Naive thymus-derived CD4-positive, alpha-beta T cell (primary cell): Measurements from ENCODE around the gene IFT43. TPM values are rescaled to one million over a fixed set of nuclear protein-coding genes. Genes with fewer than 3 reads are reported as not detected.

Experiments
- ATAC-seq: fragments of 150-1000 bp; cut with Tn5 transposase; 2 replicates; pipeline ENCODE4 v1.10.0; 2021; ENCODE audit warnings: mild to moderate bottlenecking, moderate library complexity
- CTCF ChIA-PET: fragments of 350-600 bp; sonication (Branson Sonifier 250); formaldehyde crosslinking; loops from one replicate; lab custom pipeline; 2021; ENCODE audit warnings: antibody characterized with exemption; lab: Charles Lee
- POLR2A ChIA-PET: fragments of 350-600 bp; sonication (Branson Sonifier 250); formaldehyde crosslinking; loops from one replicate; lab custom pipeline; 2021; ENCODE audit warnings: antibody characterized with exemption, inconsistent platforms; lab: Charles Lee
- DNase-seq, 9 donors: peaks; one replicate each; pipeline versions ENCODE4 v3.0.0 to v3.0.0-alpha.2; 2020 to 2022; ENCODE audit warnings: mixed read lengths in 1 of 9
- H3K27ac ChIP-seq: one replicate; pipeline ENCODE4 v1.7.0; 2013; ENCODE audit warnings: mild to moderate bottlenecking, low read depth, low read length, moderate library complexity
- H3K27me3 ChIP-seq, 2 donors: one replicate each; pipeline ENCODE4 v1.7.0; 2013; ENCODE audit warnings: low read length in 2 of 2, mild to moderate bottlenecking in 2 of 2, moderate library complexity in 2 of 2; ENCODE audit not compliant: control insufficient read depth in 2 of 2, insufficient read depth in 2 of 2
- H3K36me3 ChIP-seq, 3 experiments: 1 replicate in 2 of 3; 2 replicates in 1 of 3; pipeline ENCODE4 v1.7.0; 2013; ENCODE audit warnings: low read length in 3 of 3, mild to moderate bottlenecking in 3 of 3, moderate library complexity in 1 of 3; ENCODE audit not compliant: insufficient read depth in 3 of 3, control insufficient read depth in 2 of 3
- H3K4me1 ChIP-seq, 2 donors: one replicate each; pipeline ENCODE4 v1.7.0; 2013; ENCODE audit warnings: low read length in 2 of 2, mild to moderate bottlenecking in 2 of 2, moderate library complexity in 1 of 2; ENCODE audit not compliant: control insufficient read depth in 2 of 2, insufficient read depth in 2 of 2
- H3K4me3 ChIP-seq: 2 replicates; pipeline ENCODE4 v1.7.0; 2013; ENCODE audit warnings: mild to moderate bottlenecking, low read length
- H3K9me3 ChIP-seq, 3 experiments: 1 replicate in 2 of 3; 2 replicates in 1 of 3; pipeline ENCODE4 v1.7.0; 2013; ENCODE audit warnings: low read length in 3 of 3; ENCODE audit not compliant: control insufficient read depth in 2 of 3
- H3K27ac Mint-ChIP-seq, 9 donors: one replicate each; pipeline ENCODE4 v1.8.0; 2020 to 2022; ENCODE audit warnings: mixed read lengths in 9 of 9, mild to moderate bottlenecking in 8 of 9, moderate library complexity in 5 of 9, inconsistent platforms in 2 of 9
- H3K27me3 Mint-ChIP-seq, 5 donors: one replicate each; pipeline ENCODE4 v1.8.0; 2021 to 2022; ENCODE audit warnings: mixed read lengths in 5 of 5, mild to moderate bottlenecking in 1 of 5
- H3K36me3 Mint-ChIP-seq, 5 donors: one replicate each; pipeline ENCODE4 v1.8.0; 2020 to 2022; ENCODE audit warnings: mixed read lengths in 5 of 5, mild to moderate bottlenecking in 3 of 5, inconsistent platforms in 1 of 5
- H3K4me1 Mint-ChIP-seq, 7 donors: one replicate each; pipeline ENCODE4 v1.8.0; 2020 to 2022; ENCODE audit warnings: mixed read lengths in 7 of 7, mild to moderate bottlenecking in 3 of 7, inconsistent platforms in 1 of 7
- H3K4me3 Mint-ChIP-seq, 10 donors: one replicate each; pipeline ENCODE4 v1.8.0; 2020 to 2022; ENCODE audit warnings: mild to moderate bottlenecking in 10 of 10, mixed read lengths in 10 of 10, moderate library complexity in 6 of 10, inconsistent platforms in 2 of 10
- H3K9me3 Mint-ChIP-seq, 11 donors: one replicate each; pipeline ENCODE4 v1.8.0; 2020 to 2022; ENCODE audit warnings: mixed read lengths in 11 of 11, mild to moderate bottlenecking in 4 of 11, inconsistent platforms in 1 of 11, moderate library complexity in 1 of 11
- intact Hi-C, 2 donors: fragments of 100-400 bp; cut with micrococcal nuclease; formaldehyde crosslinking; loops; one replicate each; pipeline ENCODE4 v1.15.1; 2023
- polyA plus RNA-seq, 2 donors: library from polyadenylated mRNA; unstranded; fragments of 300-500 nt; fragmentation: Illumina TruSeq; gene quantifications; one replicate each; pipeline ENCODE4 v1.2.3, GENCODE V29; 2021
- total RNA-seq, 6 experiments: library from RNA in 5 of 6; stranded (reverse) in 5 of 6; gene quantifications; 1 replicate in 5 of 6; 2 replicates in 1 of 6; pipeline ENCODE4 v1.2.3 and lab custom pipeline; 2021 to 2026

The IFT43 gene
- total and polyA plus RNA-seq, 7 experiments from 2014 or later: 4.6 to 19.1 (median 15.4) TPM

DNA sequence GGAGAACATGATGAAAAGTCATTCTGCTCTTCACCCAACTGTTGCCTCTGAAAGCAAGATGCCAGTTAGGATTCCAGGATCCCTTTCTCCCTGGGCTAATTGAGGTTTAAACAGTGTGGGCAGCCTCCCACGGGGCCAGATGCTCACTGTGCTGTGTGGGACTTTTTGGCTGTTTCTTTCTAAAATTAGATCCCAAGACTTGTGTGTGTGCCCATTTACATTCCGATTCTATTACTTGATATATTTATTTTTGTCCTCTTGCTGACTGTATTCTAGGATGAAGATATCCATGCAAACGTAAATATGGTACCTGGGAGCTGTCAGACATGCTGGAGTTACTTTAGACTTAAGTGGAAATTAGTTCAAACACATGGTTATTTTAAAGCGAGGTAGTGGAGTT, 6.2 kb downstream of the IFT43 start:
- CTCF ChIA-PET: interaction anchor here (0.6 kb wide), 1 partner anchor 32 kb away, joined by 5 read pairs; no protein-coding TSS in a partner anchor
- Histone ChIP-seq H3K9me3 (no peaks in the 10 kb centered on the region), H3K36me3 (peaks cover 0 to 35% (median 4%) of the 10 kb centered on the region in 3 experiments), H3K4me3 (no peak overlapping the region), H3K27ac (no peak overlapping the region), H3K27me3 (no peaks in the 10 kb centered on the region), H3K4me1 (no peaks in the 10 kb centered on the region)
- Mint-ChIP-seq H3K27ac (no peak overlapping the region), H3K9me3 (no peaks in the 10 kb centered on the region), H3K36me3 (peaks cover 0 to 50% (median 23%) of the 10 kb centered on the region in 5 donors), H3K4me1 (peaks cover under 1 to 5% (median 1%) of the 10 kb centered on the region in 7 donors), H3K27me3 (no peaks in the 10 kb centered on the region), H3K4me3 (no peak overlapping the region)
- DNase-seq (no peak), ATAC-seq (no peak)
- POLR2A ChIA-PET: interaction anchor here (1.5 kb wide), 1 partner anchor 9 kb away, joined by 4 read pairs; the partner anchor contains the start of gene TGFB3
- intact Hi-C loops: no loop called here

DNA sequence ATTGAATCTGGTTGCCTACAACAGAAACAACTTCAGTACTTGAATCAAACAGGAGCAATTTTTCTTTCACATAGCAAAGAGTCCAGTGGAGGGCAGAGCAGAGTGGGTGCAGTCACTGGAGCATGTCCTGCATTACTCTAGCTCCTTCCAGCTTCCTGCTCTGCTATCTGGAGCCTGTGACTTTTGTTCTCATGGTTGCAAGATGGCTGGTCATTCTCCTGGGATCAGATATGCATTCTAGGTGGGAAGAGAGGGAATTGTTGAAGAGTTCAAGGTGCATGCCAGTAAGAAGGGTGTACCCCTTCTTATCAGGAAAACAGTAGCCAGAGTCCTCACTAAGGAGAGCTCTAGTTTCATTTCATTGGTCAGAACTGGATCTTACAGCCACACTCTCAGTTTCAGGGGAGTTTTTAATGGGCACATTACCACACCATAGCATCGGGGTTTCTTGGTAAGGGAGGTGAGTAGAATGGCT, 8.0 kb downstream of the IFT43 start:
- Mint-ChIP-seq H3K27ac (no peak overlapping the region), H3K4me3 (no peak overlapping the region), H3K27me3 (no peaks in the 10 kb centered on the region), H3K9me3 (no peaks in the 10 kb centered on the region), H3K4me1 (peaks cover 0 to 5% (median 0%) of the 10 kb centered on the region in 7 donors), H3K36me3 (peaks cover 0 to 60% (median 32%) of the 10 kb centered on the region in 5 donors)
- H3K4me3 ChIP-seq: no peak overlapping the region
- H3K9me3 ChIP-seq: no peaks in the 10 kb centered on the region
- peaks cover 0 to 45% (median 4%) of the 10 kb centered on the region in 3 experiments for H3K36me3 ChIP-seq
- no peaks in the 10 kb centered on the region for H3K4me1 ChIP-seq
- ChIA-PET CTCF (interaction anchor here (0.6 to 1.6 kb wide), 2 partner anchors 11 to 24 kb away, joined by 3 to 4 read pairs; no protein-coding TSS in a partner anchor), POLR2A (no interaction called here)
- DNase-seq (no peak), ATAC-seq (no peak)
- no peak overlapping the region for H3K27ac ChIP-seq
- no peaks in the 10 kb centered on the region for H3K27me3 ChIP-seq
- intact Hi-C loops: no loop called here

DNA sequence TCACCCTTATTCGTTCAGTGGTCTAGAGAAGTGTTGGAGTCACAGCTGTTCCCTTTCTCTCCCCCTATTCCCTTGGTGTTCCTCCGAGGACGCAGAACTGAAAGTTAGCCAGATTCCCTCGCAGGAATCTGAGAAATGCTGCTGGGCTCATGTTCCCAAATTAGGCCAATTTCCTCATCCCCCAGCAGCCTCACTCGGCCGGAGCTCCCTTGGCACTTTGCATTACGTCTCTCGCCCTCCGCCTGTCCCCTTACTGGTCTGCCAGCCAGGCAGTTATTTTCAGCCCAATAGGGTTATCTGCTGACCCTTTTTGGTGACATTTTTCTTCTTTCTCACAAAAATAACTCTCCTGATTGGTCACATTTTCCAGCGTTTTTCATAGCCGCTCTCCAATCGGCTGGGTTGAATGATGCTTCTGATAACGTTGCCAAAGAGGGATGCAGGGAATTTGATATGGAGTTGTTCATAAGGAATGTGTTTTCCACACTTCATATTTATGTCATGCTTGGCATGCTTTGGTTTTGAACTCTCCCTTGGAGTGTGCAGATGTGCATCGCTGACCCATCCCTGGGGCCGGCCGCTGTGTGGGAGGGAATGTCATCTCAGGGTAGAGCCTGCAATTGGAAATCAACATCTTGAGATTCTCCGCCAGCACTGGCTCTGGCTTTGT, 9.9 kb downstream of the IFT43 start:
- no peaks in the 10 kb centered on the region for H3K27me3 ChIP-seq
- POLR2A ChIA-PET: no interaction called here
- ATAC-seq (no peak), DNase-seq (no peak)
- H3K4me3 Mint-ChIP-seq: no peak overlapping the region
- H3K9me3 Mint-ChIP-seq: no peaks in the 10 kb centered on the region
- H3K4me3 ChIP-seq: no peak overlapping the region
- no peaks in the 10 kb centered on the region for H3K9me3 ChIP-seq
- intact Hi-C loops: no loop called here
- CTCF ChIA-PET: interaction anchor here (1.0 to 1.1 kb wide), 2 partner anchors 89 to 286 kb away, joined by 3 read pairs; no protein-coding TSS in a partner anchor
- peaks cover 0 to 42% (median 4%) of the 10 kb centered on the region in 3 experiments for H3K36me3 ChIP-seq
- peaks cover 0 to 53% (median 39%) of the 10 kb centered on the region in 5 donors for H3K36me3 Mint-ChIP-seq
- no peak overlapping the region for H3K27ac Mint-ChIP-seq
- H3K27ac ChIP-seq: no peak overlapping the region
- H3K27me3 Mint-ChIP-seq: no peaks in the 10 kb centered on the region
- peaks cover 0 to 5% (median 0%) of the 10 kb centered on the region in 7 donors for H3K4me1 Mint-ChIP-seq
- no peaks in the 10 kb centered on the region for H3K4me1 ChIP-seq

DNA sequence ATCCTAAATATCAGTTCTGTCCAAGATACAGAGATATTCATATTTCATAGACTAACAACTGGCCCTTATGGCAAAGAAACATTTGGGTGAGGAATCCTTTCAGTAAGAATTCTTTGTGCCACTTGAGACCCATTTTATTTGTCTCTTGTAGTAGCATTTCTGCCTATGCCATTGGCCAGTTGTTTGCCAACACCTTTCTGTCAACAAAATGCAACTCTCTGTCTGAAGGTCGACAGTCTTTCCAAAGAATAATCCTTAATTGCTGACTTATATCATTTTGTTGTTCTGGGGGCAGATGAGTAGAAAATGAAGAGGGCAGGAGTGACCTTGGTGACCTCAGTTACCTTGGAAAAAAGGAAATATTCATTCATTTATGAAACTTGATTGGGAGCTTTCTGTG, 10.9 kb downstream of the IFT43 start:
- Histone ChIP-seq H3K4me1 (no peaks in the 10 kb centered on the region), H3K9me3 (no peaks in the 10 kb centered on the region), H3K27me3 (no peaks in the 10 kb centered on the region), H3K27ac (no peak overlapping the region), H3K4me3 (no peak overlapping the region), H3K36me3 (peaks cover 0 to 48% (median 4%) of the 10 kb centered on the region in 3 experiments)
- Mint-ChIP-seq H3K4me1 (peaks cover 0 to 5% (median 0%) of the 10 kb centered on the region in 7 donors), H3K27ac (peak overlapping the region in 1 of 9 donors; percentile 65), H3K4me3 (no peak overlapping the region), H3K27me3 (no peaks in the 10 kb centered on the region), H3K9me3 (no peaks in the 10 kb centered on the region), H3K36me3 (peaks cover 3 to 61% (median 48%) of the 10 kb centered on the region in 5 donors)
- ATAC-seq (no peak), DNase-seq (no peak)
- ChIA-PET POLR2A (no interaction called here), CTCF (no interaction called here)
- intact Hi-C loops: no loop called here

DNA sequence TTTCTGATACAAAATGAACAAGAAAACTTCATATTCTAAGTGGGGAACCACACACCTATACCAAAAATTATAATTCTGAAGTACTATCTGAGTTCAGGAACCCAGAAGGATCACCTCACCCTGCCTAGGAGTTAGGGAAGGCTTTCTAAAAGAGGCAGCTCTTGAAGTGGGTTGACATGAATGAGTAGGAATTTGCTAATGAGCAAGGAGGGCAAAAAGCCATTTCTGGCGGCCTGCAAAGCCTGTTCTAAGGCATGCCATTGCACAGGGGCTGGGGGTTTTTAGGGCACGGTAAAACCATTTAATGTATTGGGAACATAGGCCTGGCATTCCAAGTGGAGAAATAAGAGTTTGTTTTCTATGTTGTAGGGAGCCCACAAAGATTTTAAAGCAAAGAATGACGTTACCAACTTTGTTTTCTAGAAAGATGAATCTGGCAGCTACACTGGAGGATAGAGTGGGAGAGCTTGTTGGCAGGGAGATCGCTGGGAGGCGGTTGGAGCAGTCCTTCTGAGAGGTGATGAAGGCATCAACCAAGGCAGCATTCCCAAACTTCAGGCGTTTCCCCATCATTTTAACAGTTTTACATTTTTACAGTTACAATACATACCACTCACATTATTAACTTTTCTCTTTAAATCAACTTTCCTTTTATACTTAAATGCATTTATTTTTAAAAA, 14.1 kb downstream of the IFT43 start:
- H3K9me3 Mint-ChIP-seq: peaks cover 0 to 17% (median 11%) of the 10 kb centered on the region in 11 donors
- Histone ChIP-seq H3K4me1 (no peaks in the 10 kb centered on the region), H3K27ac (no peak overlapping the region), H3K4me3 (no peak overlapping the region), H3K27me3 (no peaks in the 10 kb centered on the region), H3K9me3 (no peaks in the 10 kb centered on the region), H3K36me3 (peaks cover 0 to 55% (median 4%) of the 10 kb centered on the region in 3 experiments)
- H3K27ac Mint-ChIP-seq: no peak overlapping the region
- intact Hi-C loops: no loop called here
- H3K27me3 Mint-ChIP-seq: no peaks in the 10 kb centered on the region
- DNase-seq: no peak
- ChIA-PET CTCF (no interaction called here), POLR2A (no interaction called here)
- no peak for ATAC-seq
- no peak overlapping the region for H3K4me3 Mint-ChIP-seq
- H3K4me1 Mint-ChIP-seq: no peaks in the 10 kb centered on the region
- peaks cover 14 to 58% (median 54%) of the 10 kb centered on the region in 5 donors for H3K36me3 Mint-ChIP-seq

DNA sequence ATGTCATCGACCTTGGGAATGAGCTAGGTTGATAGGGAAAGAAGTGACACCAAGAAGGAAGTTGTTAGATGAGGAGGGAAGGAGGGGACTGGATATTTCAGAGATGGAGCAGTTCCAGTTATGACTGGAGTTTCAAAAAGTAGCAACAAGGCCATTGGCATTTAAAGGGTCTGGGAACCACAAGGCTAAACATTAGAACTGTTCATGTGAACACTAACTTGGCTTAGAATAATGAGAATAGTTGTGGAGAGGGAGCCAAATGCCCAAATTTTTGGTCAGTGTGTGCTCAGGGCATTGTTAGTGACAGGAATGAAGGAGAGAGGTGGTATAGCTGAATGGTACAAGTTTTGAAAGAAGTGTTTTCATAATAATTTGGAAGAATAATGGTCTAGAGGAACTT, 16.8 kb downstream of the IFT43 start:
- ChIA-PET CTCF (interaction anchor here (0.6 kb wide), 1 partner anchor 1658 kb away, joined by 5 read pairs; no protein-coding TSS in a partner anchor), POLR2A (no interaction called here)
- H3K27ac Mint-ChIP-seq: peak overlapping the region in 1 of 9 donors; percentile 16
- Histone ChIP-seq H3K27ac (no peak overlapping the region), H3K9me3 (no peaks in the 10 kb centered on the region), H3K4me3 (no peak overlapping the region), H3K27me3 (no peaks in the 10 kb centered on the region), H3K36me3 (peaks cover 0 to 42% (median 0%) of the 10 kb centered on the region in 3 experiments), H3K4me1 (no peaks in the 10 kb centered on the region)
- H3K4me1 Mint-ChIP-seq: no peaks in the 10 kb centered on the region
- intact Hi-C loops: no loop called here
- ATAC-seq (no peak), DNase-seq (no peak)
- no peak overlapping the region for H3K4me3 Mint-ChIP-seq
- no peaks in the 10 kb centered on the region for H3K27me3 Mint-ChIP-seq
- peaks cover 20 to 70% (median 65%) of the 10 kb centered on the region in 5 donors for H3K36me3 Mint-ChIP-seq
- H3K9me3 Mint-ChIP-seq: peaks cover 0 to 29% (median 14%) of the 10 kb centered on the region in 11 donors
